H1 (cell line): Measurements from ENCODE around the gene TTI1.

Source experiments
- JUND ChIP-seq: IDR thresholded peaks from 2 replicates; pipeline ENCODE4 v1.6.1; 2011; ENCODE audit warnings: mild to moderate bottlenecking, improper control_type of control experiment, low read length
- POLR2A ChIP-seq, 2 experiments: IDR thresholded peaks; 1 replicate in 1 of 2; 2 replicates in 1 of 2; pipeline ENCODE4 v1.6.1; 2011; ENCODE audit warnings: low read depth in 2 of 2, low read length in 2 of 2, mild to moderate bottlenecking in 2 of 2; ENCODE audit errors: control extremely low read depth in 1 of 2

GRCh38 chr20:37986044-37986858 is 47.0 kb downstream of the TTI1 start:
- TF ChIP-seq JUND (no peak), POLR2A (IDR thresholded peaks at IDR 0.05; ENCODE audit: control extremely low read depth in 1 of 2, low read depth in 2 of 2, low read length in 2 of 2) (no peak)
